Neutrophil (primary cell): Measurements from ENCODE around the gene LRRC52.

ENCODE experiments used
- H3K27ac ChIP-seq: fragments of 200-600 bp; sonication (generic); 2 replicates; pipeline ENCODE4 v1.5.1; 2016; ENCODE audit warnings: mild to moderate bottlenecking, moderate library complexity
- H3K27me3 ChIP-seq: fragments of 200-600 bp; sonication (generic); 2 replicates; pipeline ENCODE4 v1.6.0; 2016; ENCODE audit warnings: mild to moderate bottlenecking
- H3K36me3 ChIP-seq: fragments of 200-600 bp; sonication (generic); 2 replicates; pipeline ENCODE4 v1.5.1; 2017
- H3K4me1 ChIP-seq, 2 experiments: fragments of 200-600 bp in 1 of 2; sonication (generic) in 1 of 2; 1 replicate in 1 of 2; 2 replicates in 1 of 2; pipeline versions ENCODE4 v1.5.1 to v1.6.1; 2013 to 2016; ENCODE audit warnings: low read depth in 1 of 2, low read length in 1 of 2, mild to moderate bottlenecking in 1 of 2, moderate library complexity in 1 of 2; ENCODE audit not compliant: control insufficient read depth in 1 of 2, insufficient read depth in 1 of 2
- H3K4me3 ChIP-seq, 2 experiments: fragments of 200-600 bp in 1 of 2; sonication (generic) in 1 of 2; 1 replicate in 1 of 2; 2 replicates in 1 of 2; pipeline ENCODE4 v1.5.1; 2013 to 2016; ENCODE audit warnings: low read depth in 1 of 2, low read length in 1 of 2, mild to moderate bottlenecking in 1 of 2, moderate library complexity in 1 of 2
- H3K9me3 ChIP-seq: fragments of 200-600 bp; sonication (generic); 2 replicates; pipeline ENCODE4 v1.5.1; 2016
- TF ChIP-seq, protein P1 (sequence below): fragments of 200-600 bp; sonication (generic); IDR thresholded peaks from 2 replicates; pipeline ENCODE4 v1.5.1; 2016; ENCODE audit warnings: antibody characterized with exemption

Gene LRRC52

GRCh38 chr1:165549973-165550372 lies 6.2 kb downstream of the LRRC52 start:
- Histone ChIP-seq H3K27ac (no peak overlapping the region), H3K9me3 (no peaks in the 10 kb centered on the region), H3K4me1 (no peaks in the 10 kb centered on the region), H3K27me3 (peaks cover 22% of the 10 kb centered on the region), H3K4me3 (no peak overlapping the region), H3K36me3 (no peaks in the 10 kb centered on the region)
- TF ChIP-seq, protein P1, sequence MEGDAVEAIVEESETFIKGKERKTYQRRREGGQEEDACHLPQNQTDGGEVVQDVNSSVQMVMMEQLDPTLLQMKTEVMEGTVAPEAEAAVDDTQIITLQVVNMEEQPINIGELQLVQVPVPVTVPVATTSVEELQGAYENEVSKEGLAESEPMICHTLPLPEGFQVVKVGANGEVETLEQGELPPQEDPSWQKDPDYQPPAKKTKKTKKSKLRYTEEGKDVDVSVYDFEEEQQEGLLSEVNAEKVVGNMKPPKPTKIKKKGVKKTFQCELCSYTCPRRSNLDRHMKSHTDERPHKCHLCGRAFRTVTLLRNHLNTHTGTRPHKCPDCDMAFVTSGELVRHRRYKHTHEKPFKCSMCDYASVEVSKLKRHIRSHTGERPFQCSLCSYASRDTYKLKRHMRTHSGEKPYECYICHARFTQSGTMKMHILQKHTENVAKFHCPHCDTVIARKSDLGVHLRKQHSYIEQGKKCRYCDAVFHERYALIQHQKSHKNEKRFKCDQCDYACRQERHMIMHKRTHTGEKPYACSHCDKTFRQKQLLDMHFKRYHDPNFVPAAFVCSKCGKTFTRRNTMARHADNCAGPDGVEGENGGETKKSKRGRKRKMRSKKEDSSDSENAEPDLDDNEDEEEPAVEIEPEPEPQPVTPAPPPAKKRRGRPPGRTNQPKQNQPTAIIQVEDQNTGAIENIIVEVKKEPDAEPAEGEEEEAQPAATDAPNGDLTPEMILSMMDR, result no peak

- TF ChIP-seq, protein P1, result no peak
- H3K36me3 ChIP-seq, result no peaks in the 10 kb centered on the region
- H3K4me1 ChIP-seq, result no peaks in the 10 kb centered on the region
- H3K9me3 ChIP-seq, result no peaks in the 10 kb centered on the region
- H3K27ac ChIP-seq, result no peak overlapping the region
- H3K27me3 ChIP-seq, result peaks cover 9% of the 10 kb centered on the region
- no peak overlapping the region for H3K4me3 ChIP-seq
These were observed 7.7 kb downstream of the LRRC52 start for GRCh38 chr1:165551469-165551868.

- H3K36me3 ChIP-seq, result no peaks in the 10 kb centered on the region
- TF ChIP-seq, protein P1, result no peak
- no peaks in the 10 kb centered on the region for H3K4me1 ChIP-seq
- H3K27me3 ChIP-seq, result peaks cover 45% of the 10 kb centered on the region
- H3K9me3 ChIP-seq, result no peaks in the 10 kb centered on the region
- H3K27ac ChIP-seq, result no peak overlapping the region
- H3K4me3 ChIP-seq, result no peak overlapping the region
These were observed 17.3 kb downstream of the LRRC52 start for GRCh38 chr1:165560883-165561656.

DNA sequence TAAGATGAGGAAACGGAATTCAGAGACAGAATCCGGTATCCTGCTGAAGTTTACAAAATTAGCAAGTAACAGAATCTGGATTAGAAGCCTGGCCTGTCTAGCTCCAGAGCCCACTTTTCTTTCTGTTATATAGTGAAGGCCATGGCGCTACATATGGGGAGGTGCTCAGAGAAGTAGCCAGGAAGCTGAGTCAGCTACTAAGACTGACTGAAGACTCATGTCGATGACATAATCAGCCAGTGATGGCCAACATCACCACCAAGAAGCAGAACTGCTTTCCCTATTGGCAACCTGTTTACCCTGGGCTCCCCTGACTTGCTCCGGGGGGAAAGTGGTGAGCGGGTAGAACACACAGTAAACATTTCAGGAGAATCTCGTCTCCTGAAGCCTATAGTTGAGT lies 18.8 kb downstream of the LRRC52 start:
- no peak overlapping the region for H3K27ac ChIP-seq
- TF ChIP-seq, protein P1, result no peak
- H3K9me3 ChIP-seq, result no peaks in the 10 kb centered on the region
- no peak overlapping the region for H3K4me3 ChIP-seq
- no peaks in the 10 kb centered on the region for H3K4me1 ChIP-seq
- H3K27me3 ChIP-seq, result peaks cover 54% of the 10 kb centered on the region
- no peaks in the 10 kb centered on the region for H3K36me3 ChIP-seq

- Histone ChIP-seq H3K27me3 (peaks cover 62% of the 10 kb centered on the region), H3K36me3 (no peaks in the 10 kb centered on the region), H3K4me3 (no peak overlapping the region), H3K9me3 (no peaks in the 10 kb centered on the region), H3K4me1 (no peaks in the 10 kb centered on the region), H3K27ac (no peak overlapping the region)
- TF ChIP-seq, protein P1, result no peak
These were observed 19.8 kb downstream of the LRRC52 start for GRCh38 chr1:165563551-165563950.
